Nephron progenitor cell (in vitro differentiated cells): ENCODE data around the gene CABP1.
A peak's percentile ranks its signal among the peaks of the same experiment; 100 is the strongest.

Experiments used
- DNase-seq: peaks from one replicate; pipeline ENCODE4 v3.0.0; 2021
- H3K27ac Mint-ChIP-seq: 2 replicates; pipeline ENCODE4 v1.8.0; 2021; ENCODE audit warnings: mild to moderate bottlenecking, moderate library complexity, mixed read lengths
- H3K27me3 Mint-ChIP-seq: 2 replicates; pipeline ENCODE4 v1.8.0; 2021; ENCODE audit warnings: mild to moderate bottlenecking, low read depth, mixed read lengths; ENCODE audit not compliant: poor library complexity
- H3K36me3 Mint-ChIP-seq: 2 replicates; pipeline ENCODE4 v1.8.0; 2021; ENCODE audit warnings: low read depth, mixed read lengths
- H3K4me1 Mint-ChIP-seq: 2 replicates; pipeline ENCODE4 v1.8.0; 2021; ENCODE audit warnings: mixed read lengths
- H3K4me3 Mint-ChIP-seq: 2 replicates; pipeline ENCODE4 v1.8.0; 2021; ENCODE audit warnings: mild to moderate bottlenecking, moderate library complexity, mixed read lengths
- H3K9me3 Mint-ChIP-seq: 2 replicates; pipeline ENCODE4 v1.8.0; 2021; ENCODE audit warnings: mild to moderate bottlenecking, moderate library complexity, mixed read lengths
- TF ChIP-seq, protein P1 (sequence below): fragments of 200-600 bp; sonication (generic); IDR thresholded peaks from 2 replicates; pipeline ENCODE4 v1.5.0; 2021; ENCODE audit warnings: antibody characterized with exemption

Gene CABP1

DNA sequence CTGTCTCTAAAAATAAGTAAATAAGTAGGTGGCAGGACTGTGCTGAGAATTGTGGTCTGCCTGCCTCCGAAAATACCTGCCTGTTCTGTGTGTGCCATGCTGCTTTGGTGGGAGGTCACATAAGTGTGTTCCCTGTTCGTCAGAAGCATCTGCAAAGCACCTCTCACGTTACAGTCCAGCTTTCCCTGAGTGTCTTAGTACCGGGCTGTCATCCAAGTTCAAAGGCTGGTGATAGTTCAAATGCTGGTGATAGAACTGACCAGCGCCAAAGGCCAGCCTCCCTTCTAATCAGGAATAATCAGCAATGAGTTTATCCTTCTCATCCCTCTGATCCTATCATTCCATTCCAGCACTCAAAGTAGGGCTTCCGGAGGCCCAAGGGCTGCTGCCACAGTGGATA lies 5.6 kb downstream of the CABP1 start:
- Mint-ChIP-seq H3K9me3 (no peaks in the 10 kb centered on the region), H3K4me1 (peaks cover 47% of the 10 kb centered on the region)
- TF ChIP-seq, protein P1, sequence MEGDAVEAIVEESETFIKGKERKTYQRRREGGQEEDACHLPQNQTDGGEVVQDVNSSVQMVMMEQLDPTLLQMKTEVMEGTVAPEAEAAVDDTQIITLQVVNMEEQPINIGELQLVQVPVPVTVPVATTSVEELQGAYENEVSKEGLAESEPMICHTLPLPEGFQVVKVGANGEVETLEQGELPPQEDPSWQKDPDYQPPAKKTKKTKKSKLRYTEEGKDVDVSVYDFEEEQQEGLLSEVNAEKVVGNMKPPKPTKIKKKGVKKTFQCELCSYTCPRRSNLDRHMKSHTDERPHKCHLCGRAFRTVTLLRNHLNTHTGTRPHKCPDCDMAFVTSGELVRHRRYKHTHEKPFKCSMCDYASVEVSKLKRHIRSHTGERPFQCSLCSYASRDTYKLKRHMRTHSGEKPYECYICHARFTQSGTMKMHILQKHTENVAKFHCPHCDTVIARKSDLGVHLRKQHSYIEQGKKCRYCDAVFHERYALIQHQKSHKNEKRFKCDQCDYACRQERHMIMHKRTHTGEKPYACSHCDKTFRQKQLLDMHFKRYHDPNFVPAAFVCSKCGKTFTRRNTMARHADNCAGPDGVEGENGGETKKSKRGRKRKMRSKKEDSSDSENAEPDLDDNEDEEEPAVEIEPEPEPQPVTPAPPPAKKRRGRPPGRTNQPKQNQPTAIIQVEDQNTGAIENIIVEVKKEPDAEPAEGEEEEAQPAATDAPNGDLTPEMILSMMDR: no peak

GRCh38 chr12:120647375-120647755 lies 6.9 kb downstream of the CABP1 start:
- TF ChIP-seq, protein P1: no peak
- Mint-ChIP-seq H3K27me3 (peaks cover 55% of the 10 kb centered on the region), H3K4me3 (no peak overlapping the region), H3K36me3 (no peaks in the 10 kb centered on the region), H3K9me3 (no peaks in the 10 kb centered on the region), H3K4me1 (peaks cover 51% of the 10 kb centered on the region), H3K27ac (no peak overlapping the region)
- no peak for DNase-seq

More for the DNA sequence above, 5.6 kb downstream of the CABP1 start:
- Mint-ChIP-seq H3K27ac (no peak overlapping the region), H3K4me3 (no peak overlapping the region), H3K36me3 (no peaks in the 10 kb centered on the region), H3K27me3 (peaks cover 67% of the 10 kb centered on the region)
- no peak for DNase-seq

DNA sequence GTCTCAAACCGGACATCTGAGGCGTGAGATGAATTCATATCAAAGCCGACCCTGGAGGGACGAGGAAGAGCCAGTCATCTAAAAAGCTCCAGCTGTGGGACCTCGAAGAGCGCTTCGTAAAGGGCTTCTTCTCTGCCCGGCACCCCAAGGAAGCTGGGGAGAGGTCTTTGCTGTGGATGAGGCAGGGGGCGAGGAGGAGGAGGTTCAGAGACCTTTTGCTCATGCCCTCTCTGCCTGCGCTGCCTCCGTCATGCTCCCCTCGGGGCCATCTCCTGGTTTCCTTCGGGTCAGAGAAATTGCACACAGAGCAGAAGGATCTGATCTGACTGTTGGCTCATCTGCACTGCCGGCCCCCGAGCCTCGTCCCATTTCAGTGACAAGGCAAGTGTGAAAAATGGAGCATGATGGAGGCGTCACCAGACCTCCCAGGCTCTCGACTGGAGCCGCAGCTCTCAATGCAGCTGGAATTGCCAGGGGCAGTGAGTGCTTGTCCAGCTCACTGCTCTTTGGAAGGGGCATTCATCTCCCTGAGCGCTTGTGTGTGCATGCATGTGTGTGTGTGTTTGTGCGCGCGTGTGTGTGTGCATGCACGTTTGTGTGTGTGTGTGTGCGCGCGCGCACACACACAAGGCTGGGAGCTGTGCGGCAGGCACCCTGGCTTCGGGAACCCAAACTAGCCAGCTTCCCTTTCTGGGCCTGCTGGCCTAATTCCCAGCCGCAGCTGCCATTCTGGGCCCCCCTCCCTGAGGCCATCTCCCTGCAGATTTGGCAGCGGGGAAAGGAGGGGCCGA lies 9.2 kb downstream of the CABP1 start:
- Mint-ChIP-seq H3K27me3 (peaks cover 36% of the 10 kb centered on the region), H3K4me3 (peak overlapping the region; percentile 79), H3K36me3 (no peaks in the 10 kb centered on the region), H3K27ac (peak overlapping the region; percentile 13), H3K4me1 (peaks cover 66% of the 10 kb centered on the region), H3K9me3 (no peaks in the 10 kb centered on the region)
- TF ChIP-seq, protein P1: peak; percentile 2
- DNase-seq: no peak

- Mint-ChIP-seq H3K4me3 (no peak overlapping the region), H3K36me3 (no peaks in the 10 kb centered on the region), H3K9me3 (no peaks in the 10 kb centered on the region), H3K27ac (no peak overlapping the region), H3K27me3 (peaks cover 29% of the 10 kb centered on the region), H3K4me1 (peaks cover 71% of the 10 kb centered on the region)
- no peak for DNase-seq
- TF ChIP-seq, protein P1: no peak
Observed at GRCh38 chr12:120650233-120650690, 9.8 kb downstream of the CABP1 start.

DNA sequence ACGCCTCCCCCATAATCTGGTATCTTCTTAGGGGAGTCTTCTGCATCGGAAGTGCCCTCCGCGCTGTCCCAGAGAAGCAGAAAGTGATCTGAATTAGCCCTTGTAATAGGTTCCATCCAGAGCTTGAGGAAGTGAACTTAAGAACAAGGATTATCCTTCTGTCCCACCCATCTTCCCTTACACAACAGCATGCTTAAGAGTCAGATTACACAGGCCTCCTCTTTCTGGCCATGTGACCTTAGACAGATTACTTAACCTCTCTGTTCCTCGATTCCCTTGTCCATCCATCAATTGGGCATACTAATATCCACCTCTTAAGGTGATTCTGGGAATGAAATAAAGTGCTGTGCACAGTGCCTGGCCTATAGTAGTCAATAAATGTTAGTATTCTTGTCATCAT lies 11.4 kb downstream of the CABP1 start:
- TF ChIP-seq, protein P1: no peak
- Mint-ChIP-seq H3K4me3 (peak overlapping the region; percentile 43), H3K9me3 (no peaks in the 10 kb centered on the region), H3K27ac (no peak overlapping the region), H3K27me3 (peaks cover 14% of the 10 kb centered on the region), H3K36me3 (no peaks in the 10 kb centered on the region), H3K4me1 (peaks cover 69% of the 10 kb centered on the region)
- DNase-seq: no peak
